Calu3 (cell line): ENCODE results near the gene OBSCN. TPM values are rescaled to one million over a fixed set of nuclear protein-coding genes. Genes with fewer than 3 reads are reported as not detected.
A peak's percentile ranks its signal among the peaks of the same experiment; 100 is the strongest.

Experiments
- BruUV-seq: library from RNA; stranded (reverse); fragments of 400-500 nt; replicated peaks from 2 replicates; lab custom pipeline; 2021; lab: Mats Ljungman, UMichigan
- CTCF ChIA-PET: fragments of 300-600 bp; sonication (Branson Sonifier 250); formaldehyde crosslinking; loops from one replicate; lab custom pipeline; 2022; ENCODE audit warnings: antibody characterized with exemption; lab: Charles Lee
- DNase-seq: peaks from one replicate; pipeline ENCODE4 v3.0.0; 2022
- H3K27ac Mint-ChIP-seq: one replicate; pipeline ENCODE4 v1.8.0; 2022; ENCODE audit warnings: mixed read lengths; ENCODE audit not compliant: unreplicated experiment
- H3K27me3 Mint-ChIP-seq: one replicate; pipeline ENCODE4 v1.8.0; 2022; ENCODE audit warnings: mixed read lengths; ENCODE audit not compliant: unreplicated experiment
- H3K36me3 Mint-ChIP-seq: one replicate; pipeline ENCODE4 v1.8.0; 2022; ENCODE audit warnings: mild to moderate bottlenecking, moderate library complexity, mixed read lengths; ENCODE audit not compliant: insufficient read depth, unreplicated experiment
- H3K4me1 Mint-ChIP-seq: one replicate; pipeline ENCODE4 v1.8.0; 2022; ENCODE audit warnings: mild to moderate bottlenecking, low read depth, mixed read lengths; ENCODE audit not compliant: unreplicated experiment
- H3K4me3 Mint-ChIP-seq: one replicate; pipeline ENCODE4 v1.8.0; 2022; ENCODE audit warnings: mild to moderate bottlenecking, low read depth, moderate library complexity, mixed read lengths; ENCODE audit not compliant: unreplicated experiment
- H3K9me3 Mint-ChIP-seq: one replicate; pipeline ENCODE4 v1.8.0; 2022; ENCODE audit warnings: low read depth, mixed read lengths; ENCODE audit not compliant: unreplicated experiment
- intact Hi-C: fragments of 100-400 bp; cut with micrococcal nuclease; formaldehyde crosslinking; loops from one replicate; pipeline ENCODE4 v1.10.0; 2022; ENCODE audit not compliant: unreplicated experiment
- total RNA-seq: library from RNA; stranded (reverse); gene quantifications from 2 replicates; pipeline ENCODE4 v1.2.3, GENCODE V29; 2022
- TF ChIP-seq, protein P1 (sequence below): fragments of 200-600 bp; IDR thresholded peaks from one replicate; pipeline ENCODE4 v1.8.0; 2022; ENCODE audit warnings: antibody characterized with exemption; ENCODE audit not compliant: unreplicated experiment

The OBSCN gene
- total RNA-seq, 1 experiment from 2014 or later = 19.5 TPM

DNA sequence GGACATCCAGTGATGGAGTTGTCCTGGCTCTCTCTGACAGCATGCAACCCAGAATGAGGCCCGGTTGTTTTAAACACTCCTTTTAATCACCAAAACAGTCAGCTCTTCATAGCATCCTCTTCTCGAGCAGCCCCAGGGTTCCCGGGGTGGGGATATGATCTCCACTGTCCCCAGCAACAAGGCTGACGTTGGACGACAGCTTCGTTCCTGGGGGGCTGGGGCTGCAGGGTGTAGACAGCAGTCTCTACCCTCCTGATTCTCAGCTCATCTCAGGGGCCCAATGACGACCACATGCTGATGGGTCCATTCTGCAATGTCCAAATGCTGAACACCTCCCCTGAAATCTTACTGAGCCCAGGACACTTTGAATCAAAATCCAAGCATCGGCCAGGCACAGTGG lies 171.8 kb downstream of the OBSCN start:
- Mint-ChIP-seq H3K27ac (no peak overlapping the region), H3K4me1 (no peaks in the 10 kb centered on the region), H3K27me3 (no peaks in the 10 kb centered on the region), H3K4me3 (peak overlapping the region; percentile 74), H3K9me3 (no peaks in the 10 kb centered on the region), H3K36me3 (peaks cover 29% of the 10 kb centered on the region)
- BruUV-seq = no TSS peak
- CTCF ChIA-PET = no interaction called here
- intact Hi-C loops = loop anchor here (5.0 kb wide), 1 partner anchor 78 kb away; a partner anchor contains a TSS
- TF ChIP-seq, protein P1, sequence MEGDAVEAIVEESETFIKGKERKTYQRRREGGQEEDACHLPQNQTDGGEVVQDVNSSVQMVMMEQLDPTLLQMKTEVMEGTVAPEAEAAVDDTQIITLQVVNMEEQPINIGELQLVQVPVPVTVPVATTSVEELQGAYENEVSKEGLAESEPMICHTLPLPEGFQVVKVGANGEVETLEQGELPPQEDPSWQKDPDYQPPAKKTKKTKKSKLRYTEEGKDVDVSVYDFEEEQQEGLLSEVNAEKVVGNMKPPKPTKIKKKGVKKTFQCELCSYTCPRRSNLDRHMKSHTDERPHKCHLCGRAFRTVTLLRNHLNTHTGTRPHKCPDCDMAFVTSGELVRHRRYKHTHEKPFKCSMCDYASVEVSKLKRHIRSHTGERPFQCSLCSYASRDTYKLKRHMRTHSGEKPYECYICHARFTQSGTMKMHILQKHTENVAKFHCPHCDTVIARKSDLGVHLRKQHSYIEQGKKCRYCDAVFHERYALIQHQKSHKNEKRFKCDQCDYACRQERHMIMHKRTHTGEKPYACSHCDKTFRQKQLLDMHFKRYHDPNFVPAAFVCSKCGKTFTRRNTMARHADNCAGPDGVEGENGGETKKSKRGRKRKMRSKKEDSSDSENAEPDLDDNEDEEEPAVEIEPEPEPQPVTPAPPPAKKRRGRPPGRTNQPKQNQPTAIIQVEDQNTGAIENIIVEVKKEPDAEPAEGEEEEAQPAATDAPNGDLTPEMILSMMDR = no peak
- DNase-seq = no peak

DNA sequence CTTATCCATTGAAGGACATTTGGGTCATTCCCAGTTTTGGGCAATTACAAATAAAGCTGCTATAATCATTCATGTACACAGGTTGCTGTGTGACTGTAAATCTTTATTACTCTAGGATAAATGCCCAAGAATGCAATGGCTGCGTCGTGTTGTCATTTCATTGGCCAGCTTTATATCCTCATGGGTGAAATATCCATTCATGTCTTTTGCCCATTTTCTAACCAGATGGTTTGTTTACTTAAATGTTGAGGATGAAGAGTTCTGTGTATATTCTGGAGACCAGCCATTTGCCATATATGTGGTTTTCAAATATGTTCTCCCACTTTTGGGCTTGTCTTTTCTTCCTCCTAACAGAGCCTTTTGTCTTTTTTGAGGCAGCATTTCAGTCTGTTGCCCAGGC lies 173.5 kb downstream of the OBSCN start:
- DNase-seq = no peak
- no peak overlapping the region for H3K27ac Mint-ChIP-seq
- CTCF ChIA-PET = interaction anchor here (0.7 kb wide), 1 partner anchor 62 kb away, joined by 3 read pairs; no protein-coding TSS in a partner anchor
- peaks cover 19% of the 10 kb centered on the region for H3K36me3 Mint-ChIP-seq
- no peaks in the 10 kb centered on the region for H3K9me3 Mint-ChIP-seq
- no peak overlapping the region for H3K4me3 Mint-ChIP-seq
- H3K27me3 Mint-ChIP-seq = no peaks in the 10 kb centered on the region
- TF ChIP-seq, protein P1 = no peak
- no peaks in the 10 kb centered on the region for H3K4me1 Mint-ChIP-seq
- intact Hi-C loops = loop anchor here (5.0 kb wide), 1 partner anchor 76 kb away; a partner anchor contains a TSS
- no TSS peak for BruUV-seq

DNA sequence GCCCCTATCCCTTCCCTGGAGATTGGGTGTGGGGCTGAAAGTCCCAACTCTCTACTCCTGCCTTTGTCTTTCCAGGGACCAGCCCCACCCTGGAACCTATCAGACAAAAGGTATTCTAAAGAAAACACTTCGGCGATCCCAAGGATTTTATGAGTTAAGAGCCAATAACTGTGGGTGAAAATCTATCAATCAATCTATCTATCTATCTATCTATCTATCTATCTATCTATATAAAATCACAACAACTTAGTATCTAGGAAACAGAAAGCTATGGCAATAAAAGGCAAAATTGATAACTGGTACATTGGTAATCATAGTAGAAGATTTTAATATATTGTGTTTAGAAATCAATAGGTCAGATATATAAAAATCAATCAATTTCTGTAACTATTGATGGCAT lies 175.9 kb downstream of the OBSCN start:
- Mint-ChIP-seq H3K9me3 (no peaks in the 10 kb centered on the region), H3K36me3 (peaks cover 5% of the 10 kb centered on the region), H3K27ac (no peak overlapping the region), H3K27me3 (no peaks in the 10 kb centered on the region), H3K4me3 (no peak overlapping the region), H3K4me1 (no peaks in the 10 kb centered on the region)
- CTCF ChIA-PET = no interaction called here
- TF ChIP-seq, protein P1 = no peak
- no TSS peak for BruUV-seq
- intact Hi-C loops = loop anchor here (5.0 kb wide), 1 partner anchor 74 kb away; a partner anchor contains a TSS
- no peak for DNase-seq

DNA sequence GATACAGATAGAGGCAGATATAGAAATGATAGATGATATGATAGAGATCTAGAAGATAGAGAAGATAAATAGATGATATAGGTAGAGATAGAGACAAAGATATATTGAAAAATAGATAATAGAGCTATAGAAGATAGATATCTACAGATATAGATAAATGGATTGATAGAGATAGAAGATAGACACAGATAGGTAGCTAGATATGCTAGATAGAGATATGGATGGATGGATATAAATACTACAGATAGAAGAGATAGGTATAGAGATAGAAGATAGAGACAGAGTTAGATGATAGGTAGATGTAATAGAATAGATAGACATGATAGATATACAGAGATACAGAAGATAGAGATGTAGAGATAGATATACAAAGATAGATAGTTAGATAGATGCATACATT lies 177.4 kb downstream of the OBSCN start:
- intact Hi-C loops = no loop called here
- no peak overlapping the region for H3K4me3 Mint-ChIP-seq
- no peak for DNase-seq
- no peaks in the 10 kb centered on the region for H3K9me3 Mint-ChIP-seq
- no peaks in the 10 kb centered on the region for H3K4me1 Mint-ChIP-seq
- H3K36me3 Mint-ChIP-seq = no peaks in the 10 kb centered on the region
- H3K27me3 Mint-ChIP-seq = no peaks in the 10 kb centered on the region
- no TSS peak for BruUV-seq
- TF ChIP-seq, protein P1 = no peak
- CTCF ChIA-PET = no interaction called here
- no peak overlapping the region for H3K27ac Mint-ChIP-seq
